Skeletal muscle tissue (tissue), 4 donors: ENCODE data around the gene PRRC2B. TPM values are rescaled to one million over a fixed set of nuclear protein-coding genes. Genes with fewer than 3 reads are reported as not detected.

Source experiments
- H3K27ac ChIP-seq: one replicate; pipeline ENCODE4 v1.7.0; 2013; ENCODE audit warnings: mild to moderate bottlenecking, low read depth, low read length, inconsistent platforms
- H3K27me3 ChIP-seq, 3 donors: one replicate each; pipeline ENCODE4 v1.7.0; 2013; ENCODE audit warnings: low read length in 3 of 3; ENCODE audit not compliant: control insufficient read depth in 3 of 3, insufficient read depth in 3 of 3
- H3K36me3 ChIP-seq, 3 donors: one replicate each; pipeline ENCODE4 v1.7.0; 2013; ENCODE audit warnings: low read length in 3 of 3; ENCODE audit not compliant: control insufficient read depth in 3 of 3, insufficient read depth in 3 of 3
- H3K4me1 ChIP-seq, 3 donors: one replicate each; pipeline ENCODE4 v1.7.0; 2013; ENCODE audit warnings: low read length in 3 of 3, mild to moderate bottlenecking in 3 of 3; ENCODE audit not compliant: control insufficient read depth in 3 of 3, insufficient read depth in 3 of 3
- H3K4me3 ChIP-seq, 3 donors: one replicate each; pipeline ENCODE4 v1.7.0; 2013; ENCODE audit warnings: low read length in 3 of 3
- H3K9ac ChIP-seq, 3 donors: one replicate each; pipeline ENCODE4 v1.7.0; 2013; ENCODE audit warnings: low read length in 3 of 3, mild to moderate bottlenecking in 3 of 3, moderate library complexity in 2 of 3, low read depth in 1 of 3
- H3K9me3 ChIP-seq, 3 donors: one replicate each; pipeline ENCODE4 v1.7.0; 2013; ENCODE audit warnings: low read length in 3 of 3; ENCODE audit not compliant: control insufficient read depth in 3 of 3
- total RNA-seq: library from RNA; depleted of rRNA; stranded (reverse); fragments of >200 nt; gene quantifications from one replicate; pipeline ENCODE4 v1.2.3, GENCODE V29; 2014
- donor health status: Osteomylitis.

Gene PRRC2B
- total RNA-seq, 1 donor from 2014 or later = 68.4 TPM

DNA sequence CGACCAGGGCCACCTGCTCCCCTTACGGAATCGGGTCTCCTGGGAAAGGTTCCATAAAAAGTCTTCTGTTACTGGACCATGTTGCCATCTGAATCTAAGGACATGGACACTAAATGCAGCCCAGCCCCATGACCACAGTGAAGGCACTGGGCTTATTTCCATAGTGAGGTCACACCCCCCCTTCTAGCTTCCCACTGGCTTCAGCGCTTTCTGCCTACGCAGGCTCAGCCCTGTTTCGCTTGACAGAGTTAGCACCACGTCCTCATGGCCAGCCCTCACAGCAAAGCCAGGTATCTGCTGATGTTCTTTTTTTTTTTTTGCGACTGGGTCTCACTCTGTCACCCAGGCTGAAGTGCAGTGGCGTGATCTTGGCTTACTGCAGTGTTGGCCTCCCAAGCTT, 123.0 kb downstream of the PRRC2B start:
- Histone ChIP-seq H3K9ac (no peak overlapping the region), H3K4me1 (peaks cover 10 to 24% (median 15%) of the 10 kb centered on the region in 3 donors), H3K27me3 (no peaks in the 10 kb centered on the region), H3K36me3 (peaks cover 78 to 80% (median 80%) of the 10 kb centered on the region in 3 donors), H3K9me3 (no peaks in the 10 kb centered on the region), H3K4me3 (no peak overlapping the region), H3K27ac (no peak overlapping the region)

DNA sequence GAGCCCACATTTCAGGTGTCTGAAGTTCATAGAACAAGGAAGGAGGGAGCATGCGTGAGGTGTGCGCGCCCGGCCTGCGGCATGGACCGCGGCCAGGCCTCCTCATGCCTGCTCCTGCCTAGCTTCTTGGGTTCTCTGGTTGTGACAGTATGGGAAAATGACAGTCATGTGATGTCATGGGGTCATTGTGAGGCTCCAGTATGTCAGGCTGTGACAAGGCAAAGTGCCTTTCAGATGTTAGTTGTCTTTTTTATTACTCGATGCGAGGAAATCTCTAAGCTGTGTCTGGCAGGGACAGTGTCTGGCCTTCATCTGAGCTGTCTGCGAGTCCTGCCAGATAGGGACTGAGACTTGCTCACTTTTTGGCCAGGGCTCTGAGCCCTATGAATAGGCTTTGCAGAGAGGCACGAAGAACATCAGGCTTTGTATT, 123.9 kb downstream of the PRRC2B start:
- no peaks in the 10 kb centered on the region for H3K27me3 ChIP-seq
- H3K4me1 ChIP-seq = peaks cover 10 to 24% (median 15%) of the 10 kb centered on the region in 3 donors
- H3K9me3 ChIP-seq = no peaks in the 10 kb centered on the region
- H3K9ac ChIP-seq = peak overlapping the region in 2 of 3 donors; percentile 46 to 76
- peaks cover 80 to 83% (median 80%) of the 10 kb centered on the region in 3 donors for H3K36me3 ChIP-seq
- H3K4me3 ChIP-seq = peak overlapping the region in 1 of 3 donors; percentile 14
- peak overlapping the region; percentile 60 for H3K27ac ChIP-seq

DNA sequence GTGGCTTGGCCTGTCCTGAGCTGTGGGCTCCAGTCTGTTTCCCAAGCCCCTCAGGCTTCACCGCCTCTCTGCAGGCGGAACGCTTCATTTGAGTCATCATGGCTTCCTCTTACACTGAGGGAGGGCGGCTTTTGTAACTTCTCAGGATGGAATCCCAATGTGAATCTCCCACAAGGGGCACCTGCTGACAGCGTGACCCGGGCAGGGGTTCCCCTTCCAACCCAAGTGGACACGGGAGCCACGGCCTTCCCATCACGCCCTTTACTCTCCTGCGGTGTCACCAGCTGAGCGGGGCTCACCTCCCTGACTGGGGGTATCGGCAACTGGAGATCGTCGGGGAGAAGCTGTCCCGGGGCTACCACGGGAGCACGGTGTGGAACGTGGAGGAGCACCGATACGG, 124.7 kb downstream of the PRRC2B start:
- Histone ChIP-seq H3K4me3 (no peak overlapping the region), H3K4me1 (peaks cover 10 to 24% (median 15%) of the 10 kb centered on the region in 3 donors), H3K9ac (peak overlapping the region in 1 of 3 donors; percentile 76), H3K36me3 (peaks cover 79 to 83% (median 80%) of the 10 kb centered on the region in 3 donors), H3K27ac (peak overlapping the region; percentile 60), H3K9me3 (no peaks in the 10 kb centered on the region), H3K27me3 (no peaks in the 10 kb centered on the region)

DNA sequence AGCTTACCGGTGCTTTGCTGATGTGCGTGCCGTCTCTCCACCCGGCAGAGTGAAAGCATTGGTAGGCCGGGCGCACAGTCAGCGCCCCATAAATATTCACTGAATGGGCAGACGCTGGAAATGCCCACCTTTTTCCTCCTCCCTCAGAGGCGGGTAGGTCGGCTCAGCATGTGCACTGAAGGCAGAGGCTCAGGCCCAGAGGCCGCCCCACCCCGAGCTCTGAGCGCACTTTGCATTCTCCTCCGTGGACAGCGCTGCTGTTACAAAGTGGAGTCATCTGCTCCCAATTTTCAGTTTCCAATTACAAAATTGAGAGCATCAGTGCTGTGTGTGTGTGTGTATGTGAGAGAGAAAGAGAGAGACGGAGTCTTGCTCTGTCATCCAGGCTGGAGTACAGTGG, 126.6 kb downstream of the PRRC2B start:
- no peak overlapping the region for H3K4me3 ChIP-seq
- no peak overlapping the region for H3K9ac ChIP-seq
- H3K4me1 ChIP-seq = peaks cover 10 to 16% (median 15%) of the 10 kb centered on the region in 3 donors
- no peaks in the 10 kb centered on the region for H3K9me3 ChIP-seq
- H3K36me3 ChIP-seq = peaks cover 81 to 87% (median 84%) of the 10 kb centered on the region in 3 donors
- H3K27ac ChIP-seq = no peak overlapping the region
- no peaks in the 10 kb centered on the region for H3K27me3 ChIP-seq

DNA sequence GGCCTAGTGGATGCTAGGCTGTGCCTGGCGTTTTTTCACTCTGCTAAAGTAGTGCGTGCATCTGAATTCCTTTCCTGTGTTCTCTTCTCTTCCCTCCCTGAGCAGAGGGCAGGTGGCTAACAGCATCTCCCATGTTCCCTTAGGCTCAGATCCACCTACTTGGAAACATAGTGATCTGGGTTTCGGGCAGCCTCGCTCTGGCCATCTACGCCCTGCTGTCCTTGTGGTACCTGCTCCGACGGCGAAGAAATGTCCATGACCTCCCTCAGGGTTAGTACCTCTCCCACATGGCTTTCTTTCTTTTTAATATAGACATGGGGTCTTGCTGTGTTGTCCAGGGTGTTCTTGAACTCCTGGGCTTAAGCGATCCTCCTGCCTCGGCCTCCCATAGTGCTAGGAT, 127.3 kb downstream of the PRRC2B start:
- Histone ChIP-seq H3K9ac (no peak overlapping the region), H3K9me3 (no peaks in the 10 kb centered on the region), H3K36me3 (peaks cover 79 to 86% (median 84%) of the 10 kb centered on the region in 3 donors), H3K27me3 (no peaks in the 10 kb centered on the region), H3K4me1 (peaks cover 10 to 16% (median 15%) of the 10 kb centered on the region in 3 donors), H3K4me3 (no peak overlapping the region), H3K27ac (no peak overlapping the region)

DNA sequence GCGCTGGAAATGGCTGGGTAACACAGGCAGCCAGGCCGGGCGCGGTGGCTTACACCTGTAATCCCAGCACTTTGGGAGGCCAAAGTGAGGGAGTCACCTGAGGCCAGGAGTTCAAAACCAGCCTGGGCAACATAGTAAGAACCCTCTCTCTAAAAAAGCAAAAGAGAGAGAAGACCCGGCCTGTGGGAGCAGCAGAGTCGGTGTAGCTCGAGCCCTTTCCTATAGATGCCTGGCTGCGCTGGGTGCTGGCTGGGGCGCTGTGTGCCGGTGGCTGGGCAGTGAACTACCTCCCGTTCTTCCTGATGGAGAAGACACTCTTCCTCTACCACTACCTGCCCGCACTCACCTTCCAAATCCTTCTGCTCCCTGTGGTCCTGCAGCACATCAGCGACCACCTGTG, 127.9 kb downstream of the PRRC2B start:
- no peaks in the 10 kb centered on the region for H3K27me3 ChIP-seq
- H3K4me1 ChIP-seq = peaks cover 10 to 15% (median 14%) of the 10 kb centered on the region in 3 donors
- H3K4me3 ChIP-seq = no peak overlapping the region
- peaks cover 80 to 86% (median 82%) of the 10 kb centered on the region in 3 donors for H3K36me3 ChIP-seq
- no peaks in the 10 kb centered on the region for H3K9me3 ChIP-seq
- H3K27ac ChIP-seq = no peak overlapping the region
- no peak overlapping the region for H3K9ac ChIP-seq

DNA sequence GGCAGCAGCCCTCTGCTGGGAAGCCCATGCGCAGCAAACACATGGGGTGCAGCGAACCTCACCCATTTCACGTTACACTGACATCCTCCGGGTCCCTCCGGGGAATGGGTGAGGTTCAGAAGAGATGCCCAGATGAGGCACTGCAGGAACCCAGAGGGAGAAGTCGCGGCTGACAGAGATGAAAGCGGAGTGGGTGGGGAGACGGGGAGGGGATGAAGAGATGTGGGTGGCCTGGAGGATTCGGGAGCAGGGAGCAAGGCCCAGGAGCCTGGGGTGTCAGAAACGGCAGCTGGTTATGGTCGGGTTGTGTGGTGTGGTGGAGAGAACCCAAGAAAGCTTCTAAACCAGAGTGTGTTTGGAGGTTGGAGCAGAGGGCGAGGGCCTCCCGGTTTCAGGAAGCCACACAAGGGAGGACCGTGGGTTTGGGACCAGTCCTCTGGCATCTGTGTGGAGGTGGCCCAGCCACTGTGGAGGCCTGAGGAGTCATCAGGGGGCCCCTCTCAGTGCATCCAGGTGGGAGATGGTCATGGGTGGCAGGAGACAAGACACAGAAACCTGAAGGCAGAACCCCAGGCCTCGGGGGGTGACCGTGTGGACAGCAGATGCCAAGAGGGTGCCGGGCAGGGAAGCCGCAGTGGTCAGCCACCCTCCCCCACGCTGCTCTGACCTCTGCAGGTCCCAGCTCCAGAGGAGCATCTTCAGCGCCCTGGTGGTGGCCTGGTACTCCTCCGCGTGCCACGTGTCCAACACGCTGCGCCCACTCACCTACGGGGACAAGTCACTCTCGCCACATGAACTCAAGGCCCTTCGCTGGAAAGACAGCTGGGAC, 128.6 kb downstream of the PRRC2B start:
- no peak overlapping the region for H3K27ac ChIP-seq
- H3K27me3 ChIP-seq = no peaks in the 10 kb centered on the region
- H3K4me1 ChIP-seq = peaks cover 9 to 13% (median 12%) of the 10 kb centered on the region in 3 donors
- no peaks in the 10 kb centered on the region for H3K9me3 ChIP-seq
- H3K36me3 ChIP-seq = peaks cover 79 to 87% (median 83%) of the 10 kb centered on the region in 3 donors
- H3K4me3 ChIP-seq = no peak overlapping the region
- no peak overlapping the region for H3K9ac ChIP-seq

DNA sequence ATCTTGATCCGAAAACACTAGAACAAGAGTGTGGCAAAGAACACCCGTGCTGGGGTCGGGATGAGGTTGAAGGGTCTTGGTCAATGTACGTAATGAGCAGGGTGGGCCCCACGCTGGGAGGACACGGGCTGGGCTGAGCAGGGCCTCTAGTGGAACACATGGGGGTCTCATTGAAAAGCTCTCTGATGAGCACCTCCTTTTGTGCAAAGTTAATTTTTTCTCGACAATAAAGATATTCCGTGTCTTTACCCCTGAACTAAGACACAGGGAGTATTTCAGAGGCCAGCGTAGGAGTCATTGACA, 129.2 kb downstream of the PRRC2B start:
- Histone ChIP-seq H3K9me3 (no peaks in the 10 kb centered on the region), H3K4me1 (peaks cover 5 to 7% (median 6%) of the 10 kb centered on the region in 3 donors), H3K4me3 (no peak overlapping the region), H3K36me3 (peaks cover 81 to 89% (median 83%) of the 10 kb centered on the region in 3 donors), H3K9ac (no peak overlapping the region), H3K27ac (no peak overlapping the region), H3K27me3 (no peaks in the 10 kb centered on the region)

DNA sequence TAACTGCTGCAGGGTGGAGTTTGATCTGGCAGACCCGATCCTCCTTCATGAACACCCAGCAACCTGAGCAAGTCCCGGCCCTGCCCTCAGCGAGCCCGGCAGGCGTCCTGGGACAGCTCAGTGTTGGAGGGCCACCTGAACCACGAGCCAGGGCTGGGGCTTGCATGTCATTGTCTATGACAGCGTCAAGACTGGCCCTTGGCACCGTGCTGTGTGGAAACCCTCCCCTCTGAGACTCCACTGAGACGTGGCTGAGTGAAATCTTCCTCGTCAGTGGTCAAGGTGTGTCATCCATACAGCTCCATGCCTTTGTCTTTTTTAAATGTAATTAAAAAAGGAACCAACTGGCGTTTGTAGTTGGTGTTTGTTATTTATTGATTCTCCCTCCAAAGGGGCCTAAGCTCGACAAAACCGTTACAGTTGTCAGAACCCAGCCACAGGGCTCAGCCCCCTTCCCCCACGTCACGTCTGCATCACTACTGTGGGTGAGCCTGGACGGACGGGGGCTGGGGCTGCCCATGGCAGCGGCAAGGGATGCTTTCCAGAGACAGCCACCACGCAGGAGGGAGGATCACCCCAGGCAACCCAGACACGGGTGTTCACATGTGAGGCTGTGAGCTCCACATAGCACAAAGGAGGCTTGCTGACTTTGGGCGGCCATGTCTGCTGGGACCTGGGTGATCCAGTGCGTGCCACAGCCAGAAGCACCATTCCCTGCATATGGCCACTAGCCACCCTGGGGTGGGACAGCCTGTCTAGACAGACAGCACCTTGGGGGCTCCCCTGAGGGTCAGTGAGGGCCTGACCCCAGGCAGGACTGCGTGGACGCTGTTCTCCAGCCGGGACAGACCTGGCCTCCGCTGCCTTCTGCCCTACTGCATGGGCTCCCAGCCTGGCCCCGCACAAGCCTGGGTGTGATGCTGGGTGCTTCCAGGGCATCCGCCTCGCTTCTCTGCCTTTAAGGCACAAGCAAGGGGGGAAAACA, 129.9 kb downstream of the PRRC2B start:
- peaks cover 77 to 91% (median 81%) of the 10 kb centered on the region in 3 donors for H3K36me3 ChIP-seq
- H3K27ac ChIP-seq = no peak overlapping the region
- peaks cover 0 to under 1% (median 0%) of the 10 kb centered on the region in 3 donors for H3K4me1 ChIP-seq
- no peaks in the 10 kb centered on the region for H3K27me3 ChIP-seq
- H3K4me3 ChIP-seq = no peak overlapping the region
- no peaks in the 10 kb centered on the region for H3K9me3 ChIP-seq
- no peak overlapping the region for H3K9ac ChIP-seq
